Measurements from ENCODE around the gene SDF2L1. TPM values are rescaled to one million over a fixed set of nuclear protein-coding genes. Genes with fewer than 3 reads are reported as not detected.
"Not testable (repeated sequence)": the region's sequence is repeated elsewhere in the genome, so short reads cannot be mapped to it uniquely, and the experiment has no call there.

The SDF2L1 gene
- total RNA-seq, 4 donors from 2014 or later, result 11.2 to 23.6 (median 18.7) TPM

- Histone ChIP-seq H3K27ac (no peak overlapping the region), H3K9me3 (no peaks in the 10 kb centered on the region), H3K4me1 (no peaks in the 10 kb centered on the region), H3K4me3 (no peak overlapping the region), H3K36me3 (peaks cover 79% of the 10 kb centered on the region), H3K27me3 (no peaks in the 10 kb centered on the region)
- no peak for TF ChIP-seq POLR2A (IDR thresholded peaks at IDR 0.05)
- TF ChIP-seq POLR2AphosphoS5 (IDR thresholded peaks at IDR 0.05), result no peak
- no peak for TF ChIP-seq EP300 (IDR thresholded peaks at IDR 0.05)
- TF ChIP-seq, protein P1, sequence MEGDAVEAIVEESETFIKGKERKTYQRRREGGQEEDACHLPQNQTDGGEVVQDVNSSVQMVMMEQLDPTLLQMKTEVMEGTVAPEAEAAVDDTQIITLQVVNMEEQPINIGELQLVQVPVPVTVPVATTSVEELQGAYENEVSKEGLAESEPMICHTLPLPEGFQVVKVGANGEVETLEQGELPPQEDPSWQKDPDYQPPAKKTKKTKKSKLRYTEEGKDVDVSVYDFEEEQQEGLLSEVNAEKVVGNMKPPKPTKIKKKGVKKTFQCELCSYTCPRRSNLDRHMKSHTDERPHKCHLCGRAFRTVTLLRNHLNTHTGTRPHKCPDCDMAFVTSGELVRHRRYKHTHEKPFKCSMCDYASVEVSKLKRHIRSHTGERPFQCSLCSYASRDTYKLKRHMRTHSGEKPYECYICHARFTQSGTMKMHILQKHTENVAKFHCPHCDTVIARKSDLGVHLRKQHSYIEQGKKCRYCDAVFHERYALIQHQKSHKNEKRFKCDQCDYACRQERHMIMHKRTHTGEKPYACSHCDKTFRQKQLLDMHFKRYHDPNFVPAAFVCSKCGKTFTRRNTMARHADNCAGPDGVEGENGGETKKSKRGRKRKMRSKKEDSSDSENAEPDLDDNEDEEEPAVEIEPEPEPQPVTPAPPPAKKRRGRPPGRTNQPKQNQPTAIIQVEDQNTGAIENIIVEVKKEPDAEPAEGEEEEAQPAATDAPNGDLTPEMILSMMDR (IDR thresholded peaks at IDR 0.05), result no peak
- no peak for DNase-seq (ENCODE audit: low spot score in 2 of 2)
- WGBS, result 84% methylated on average over 12 of the region's 12 CpGs
Observed at GRCh38 chr22:21673534-21674321, 31.6 kb downstream of the SDF2L1 start.

- H3K9me3 ChIP-seq, result no peaks in the 10 kb centered on the region
- no peaks in the 10 kb centered on the region for H3K4me1 ChIP-seq
- H3K27ac ChIP-seq, result no peak overlapping the region
- TF ChIP-seq EP300 (IDR thresholded peaks at IDR 0.05) (no peak), POLR2A (IDR thresholded peaks at IDR 0.05) (no peak), POLR2AphosphoS5 (IDR thresholded peaks at IDR 0.05) (no peak)
- TF ChIP-seq, protein P1 (IDR thresholded peaks at IDR 0.05), result no peak
- H3K27me3 ChIP-seq, result no peaks in the 10 kb centered on the region
- H3K4me3 ChIP-seq, result no peak overlapping the region
- no peak for DNase-seq (ENCODE audit: low spot score in 2 of 2)
- WGBS, result 91% methylated on average over 12 of the region's 12 CpGs
- peaks cover 79% of the 10 kb centered on the region for H3K36me3 ChIP-seq
Observed at GRCh38 chr22:21674638-21675245, 32.6 kb downstream of the SDF2L1 start.

DNA sequence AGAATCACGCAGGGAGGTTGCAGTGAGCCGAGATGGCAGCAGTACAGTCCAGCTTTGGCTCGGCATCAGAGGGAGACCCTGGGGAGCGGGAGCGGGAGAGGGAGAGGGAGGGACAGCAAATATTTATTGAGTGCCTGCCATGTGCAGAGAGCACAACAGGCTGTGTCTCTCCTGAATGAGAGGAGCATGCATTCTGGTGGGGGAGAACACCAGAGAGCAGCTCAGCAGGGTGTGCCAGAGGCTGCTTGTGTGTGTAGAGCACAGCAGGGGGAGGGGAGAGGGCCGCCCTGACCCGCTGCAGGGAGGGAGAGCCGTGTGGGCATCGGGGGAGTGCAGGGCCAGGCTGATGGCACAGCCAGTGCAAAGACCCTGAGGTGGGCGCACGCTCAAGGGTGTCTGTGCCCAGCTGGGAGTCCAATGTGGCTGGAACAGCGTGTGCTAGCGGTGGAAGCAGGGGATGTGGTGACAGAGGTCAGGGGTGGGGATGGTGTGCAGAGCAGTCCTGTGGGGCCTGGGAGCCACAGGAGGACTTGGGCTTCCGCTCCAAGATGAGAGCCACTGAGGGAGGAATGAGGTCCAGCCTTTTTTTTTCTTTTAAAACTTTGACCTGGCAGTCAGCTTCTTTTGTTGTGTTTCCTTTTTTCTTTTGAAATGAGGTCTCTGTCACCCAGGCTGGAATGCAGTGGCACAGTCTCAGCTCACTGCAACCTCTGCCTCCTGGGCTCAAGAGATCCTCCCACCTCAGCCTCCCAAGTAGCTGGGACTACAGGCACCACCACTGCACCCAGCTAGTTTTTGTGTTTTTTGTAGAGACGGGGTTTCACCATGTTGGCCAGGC, 35.7 kb downstream of the SDF2L1 start:
- TF ChIP-seq EP300 (IDR thresholded peaks at IDR 0.05) (no peak), POLR2A (IDR thresholded peaks at IDR 0.05) (no peak), POLR2AphosphoS5 (IDR thresholded peaks at IDR 0.05) (no peak)
- TF ChIP-seq, protein P1 (IDR thresholded peaks at IDR 0.05), result no peak
- WGBS, result 87% methylated on average over 15 of the region's 15 CpGs
- Histone ChIP-seq H3K4me3 (no peak overlapping the region), H3K4me1 (no peaks in the 10 kb centered on the region), H3K27me3 (no peaks in the 10 kb centered on the region), H3K9me3 (no peaks in the 10 kb centered on the region), H3K36me3 (peaks cover 76% of the 10 kb centered on the region), H3K27ac (no peak overlapping the region)
- no peak for DNase-seq (ENCODE audit: low spot score in 2 of 2)

DNA sequence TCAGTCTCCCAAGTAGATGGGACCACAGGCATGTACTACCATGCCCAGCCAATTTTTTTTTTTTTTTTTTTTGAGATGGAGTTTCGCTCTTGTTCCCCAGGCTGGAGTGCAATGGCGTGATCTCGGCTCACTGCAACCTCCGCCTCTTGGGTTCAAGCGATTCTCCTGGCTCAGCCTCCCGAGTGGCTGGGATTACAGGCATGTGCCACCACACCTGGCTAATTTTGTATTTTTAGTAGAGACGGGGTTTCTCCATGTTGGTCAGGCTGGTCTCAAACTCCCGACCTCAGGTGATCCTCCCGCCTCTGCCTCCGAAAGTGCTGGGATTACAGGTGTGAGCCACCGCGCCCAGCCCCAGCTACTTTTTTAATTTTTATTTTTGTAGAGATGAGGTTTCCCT, 36.7 kb downstream of the SDF2L1 start:
- peaks cover 76% of the 10 kb centered on the region for H3K36me3 ChIP-seq
- H3K4me3 ChIP-seq; H3K4me1 ChIP-seq; H3K27ac ChIP-seq; DNase-seq (ENCODE audit: low spot score in 2 of 2); H3K9me3 ChIP-seq; H3K27me3 ChIP-seq: not testable (repeated sequence)
- over 99% methylated on average over 12 of the region's 12 CpGs for WGBS

- Histone ChIP-seq H3K27me3 (no peaks in the 10 kb centered on the region), H3K4me1 (no peaks in the 10 kb centered on the region), H3K36me3 (peaks cover 74% of the 10 kb centered on the region), H3K27ac (no peak overlapping the region), H3K4me3 (no peak overlapping the region), H3K9me3 (no peaks in the 10 kb centered on the region)
- TF ChIP-seq POLR2AphosphoS5 (IDR thresholded peaks at IDR 0.05) (no peak), EP300 (IDR thresholded peaks at IDR 0.05) (no peak), POLR2A (IDR thresholded peaks at IDR 0.05) (no peak)
- TF ChIP-seq, protein P1 (IDR thresholded peaks at IDR 0.05), result no peak
- DNase-seq (ENCODE audit: low spot score in 2 of 2), result no peak
- WGBS, result 100% methylated on average over 4 of the region's 4 CpGs
Observed at GRCh38 chr22:21679383-21679782, 37.3 kb downstream of the SDF2L1 start.

All from suprapubic skin (tissue), 4 donors.